HFF-Myc (cell line): ENCODE data around the gene IGSF5.

ENCODE experiments used
- DNase-seq: peaks from one replicate; pipeline ENCODE4 v3.0.0-alpha.2; 2011; ENCODE audit warnings: low read depth; ENCODE audit errors: extremely low read depth
- H3K4me3 ChIP-seq: replicated peaks from 2 replicates; pipeline ENCODE4 v1.5.1; 2011; ENCODE audit warnings: low read depth, mild to moderate bottlenecking, control low read depth, low read length
- TF ChIP-seq, protein P1 (sequence below): IDR thresholded peaks from 2 replicates; pipeline ENCODE4 v1.5.1; 2012; ENCODE audit warnings: mild to moderate bottlenecking, low read depth, low read length, control low read depth; ENCODE audit errors: missing control alignments

Gene IGSF5

DNA sequence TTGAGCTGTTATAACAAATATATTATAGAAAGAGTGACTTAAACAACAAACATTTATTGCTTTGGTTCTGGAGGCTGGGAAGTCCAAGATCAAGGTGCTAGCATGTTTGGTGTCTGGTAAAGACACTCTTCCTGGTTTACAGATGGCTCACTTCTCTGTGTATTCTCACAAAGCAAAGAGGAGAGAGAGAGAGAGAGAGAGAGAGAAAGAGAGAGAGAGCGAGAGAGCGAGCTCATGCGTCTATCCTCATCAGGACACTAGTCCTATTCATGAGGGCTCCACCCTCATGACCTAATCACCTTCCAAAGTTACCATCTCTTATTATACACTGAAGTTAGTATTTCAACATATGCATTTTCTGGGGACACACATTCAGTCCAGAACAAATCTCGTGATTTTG is 89.6 kb downstream of the IGSF5 start:
- TF ChIP-seq, protein P1, sequence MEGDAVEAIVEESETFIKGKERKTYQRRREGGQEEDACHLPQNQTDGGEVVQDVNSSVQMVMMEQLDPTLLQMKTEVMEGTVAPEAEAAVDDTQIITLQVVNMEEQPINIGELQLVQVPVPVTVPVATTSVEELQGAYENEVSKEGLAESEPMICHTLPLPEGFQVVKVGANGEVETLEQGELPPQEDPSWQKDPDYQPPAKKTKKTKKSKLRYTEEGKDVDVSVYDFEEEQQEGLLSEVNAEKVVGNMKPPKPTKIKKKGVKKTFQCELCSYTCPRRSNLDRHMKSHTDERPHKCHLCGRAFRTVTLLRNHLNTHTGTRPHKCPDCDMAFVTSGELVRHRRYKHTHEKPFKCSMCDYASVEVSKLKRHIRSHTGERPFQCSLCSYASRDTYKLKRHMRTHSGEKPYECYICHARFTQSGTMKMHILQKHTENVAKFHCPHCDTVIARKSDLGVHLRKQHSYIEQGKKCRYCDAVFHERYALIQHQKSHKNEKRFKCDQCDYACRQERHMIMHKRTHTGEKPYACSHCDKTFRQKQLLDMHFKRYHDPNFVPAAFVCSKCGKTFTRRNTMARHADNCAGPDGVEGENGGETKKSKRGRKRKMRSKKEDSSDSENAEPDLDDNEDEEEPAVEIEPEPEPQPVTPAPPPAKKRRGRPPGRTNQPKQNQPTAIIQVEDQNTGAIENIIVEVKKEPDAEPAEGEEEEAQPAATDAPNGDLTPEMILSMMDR = no peak
- no peak for DNase-seq
- H3K4me3 ChIP-seq = no peak overlapping the region

DNA sequence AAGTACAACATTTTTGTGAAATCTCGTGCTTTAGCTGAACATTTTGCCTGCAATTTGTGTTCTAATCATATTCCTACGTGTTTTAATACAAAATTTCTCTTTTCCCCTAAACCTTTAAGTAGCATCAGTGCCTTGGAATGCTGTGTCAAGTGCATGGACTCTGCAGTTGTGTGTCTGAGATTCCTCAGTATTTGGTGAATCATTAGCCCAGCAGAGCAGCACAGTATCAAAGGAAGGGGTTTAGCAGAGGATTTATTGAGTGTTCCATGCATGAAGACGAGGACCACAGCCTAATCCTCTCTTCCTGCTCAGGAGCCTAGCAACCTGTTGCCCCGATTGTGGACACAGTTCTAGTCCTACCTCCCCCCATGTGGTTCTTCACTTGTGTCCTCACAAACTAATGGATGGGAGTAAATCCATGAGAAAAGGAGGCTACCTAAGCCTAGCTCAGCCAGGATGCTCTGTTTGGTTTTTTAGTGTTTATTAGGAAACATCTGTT is 92.9 kb downstream of the IGSF5 start:
- no peak overlapping the region for H3K4me3 ChIP-seq
- DNase-seq = no peak
- TF ChIP-seq, protein P1 = no peak

DNA sequence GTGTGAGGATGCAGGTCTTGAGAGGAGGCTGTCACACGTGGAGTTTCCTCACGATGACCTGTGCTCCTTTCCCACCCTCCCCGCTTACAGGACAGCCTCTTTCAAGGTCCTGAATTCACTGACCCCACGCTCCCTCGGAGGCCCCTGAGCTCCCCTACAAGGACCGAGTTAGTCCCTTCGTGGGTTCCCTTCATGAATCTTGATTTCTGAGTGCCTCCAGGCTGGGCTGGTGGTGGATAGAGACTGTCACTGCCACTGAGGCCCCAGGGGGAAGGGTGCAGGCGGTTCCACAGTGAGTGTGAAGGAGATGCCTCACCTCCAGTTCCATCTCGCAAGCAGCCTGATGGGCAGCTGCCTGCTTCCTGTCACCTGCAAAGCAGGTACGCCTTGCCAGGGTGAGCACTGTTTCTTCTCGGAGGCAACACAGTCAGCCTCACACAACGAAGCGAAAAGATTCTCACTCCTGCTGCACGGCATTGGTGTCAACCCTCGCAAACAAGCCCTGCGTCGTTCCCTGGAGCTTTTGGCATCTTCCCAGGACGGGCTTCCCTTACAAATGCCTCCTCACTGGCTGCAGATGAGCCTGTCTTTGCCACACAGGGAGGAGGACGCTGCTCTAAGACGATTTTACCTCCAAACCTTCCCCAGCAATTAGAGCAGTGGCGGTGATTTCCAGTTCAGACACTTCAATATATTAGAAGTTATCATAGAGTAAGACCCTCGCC is 95.6 kb downstream of the IGSF5 start:
- TF ChIP-seq, protein P1 = no peak
- H3K4me3 ChIP-seq = no peak overlapping the region
- DNase-seq = no peak

DNA sequence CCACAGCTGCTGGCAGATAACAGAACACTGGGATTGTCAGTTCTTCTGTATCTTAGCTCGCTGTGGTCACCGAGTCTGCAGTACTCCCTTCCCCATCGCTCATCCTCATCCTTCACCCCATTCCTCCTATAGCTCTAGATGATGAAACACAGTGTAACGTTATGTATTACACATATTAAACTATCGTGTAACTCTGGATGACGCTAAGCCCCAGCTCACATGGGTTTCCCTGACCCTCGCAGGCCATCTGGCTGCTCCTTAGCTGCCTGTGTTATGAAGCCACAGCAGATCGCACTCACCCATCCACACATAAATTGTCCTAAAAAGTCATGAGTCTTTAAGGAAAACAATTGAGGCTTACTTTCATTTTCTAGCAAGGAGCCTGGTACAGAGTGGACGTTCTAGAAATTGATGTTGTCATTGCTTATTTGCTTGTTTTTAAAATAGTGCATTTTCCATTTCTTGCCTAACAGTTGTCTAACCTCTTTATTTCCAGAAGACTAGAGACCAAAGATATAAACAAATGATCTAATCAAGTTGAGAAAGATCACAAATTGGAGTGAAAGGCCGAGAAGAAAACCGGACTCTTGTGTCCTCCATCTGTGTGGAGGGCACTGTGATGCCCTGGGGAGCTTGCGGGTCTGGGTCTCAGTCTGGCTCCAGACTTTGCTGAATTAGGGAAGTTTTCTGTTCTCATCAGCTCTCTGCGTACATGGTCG is 97.9 kb downstream of the IGSF5 start:
- H3K4me3 ChIP-seq = no peak overlapping the region
- TF ChIP-seq, protein P1 = no peak
- DNase-seq = no peak

DNA sequence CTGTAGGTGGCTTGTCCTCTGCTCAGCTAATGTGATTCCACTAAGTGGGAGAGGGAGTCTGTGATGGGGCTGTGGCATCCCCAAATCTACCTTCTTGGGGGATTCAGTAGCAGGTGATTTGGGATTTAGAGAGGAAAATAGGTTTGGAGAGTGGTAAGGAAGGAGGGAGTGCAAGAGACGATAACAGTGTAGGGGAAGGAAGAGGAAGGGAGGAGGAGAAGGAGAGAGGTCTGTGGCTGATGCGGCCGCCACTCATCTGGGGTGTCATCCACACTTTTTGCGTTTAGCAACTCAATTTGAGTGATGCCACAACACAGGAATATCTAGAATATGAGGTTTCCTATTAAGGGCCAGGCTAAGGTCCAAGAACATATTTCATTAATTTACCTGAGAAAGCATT is 98.5 kb downstream of the IGSF5 start:
- no peak overlapping the region for H3K4me3 ChIP-seq
- TF ChIP-seq, protein P1 = no peak
- DNase-seq = no peak

DNA sequence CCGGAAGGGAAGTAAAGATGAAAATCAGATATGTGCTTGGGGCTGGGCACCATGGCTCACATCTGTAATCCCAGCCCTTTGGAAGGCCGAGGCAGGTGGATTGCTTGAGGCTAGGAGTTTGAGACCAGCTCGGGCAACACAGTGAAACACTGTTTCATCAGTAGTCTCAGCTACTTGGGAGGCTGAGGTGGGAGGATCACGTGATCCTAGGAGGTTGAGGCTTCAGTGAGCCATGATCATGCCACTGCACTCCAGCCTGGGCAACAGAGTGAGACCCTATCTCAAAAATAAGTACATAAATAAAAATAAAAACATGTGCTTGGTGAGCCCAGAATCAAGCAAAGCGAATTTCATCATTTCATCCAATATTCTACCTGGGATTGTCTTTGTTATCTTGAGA is 98.9 kb downstream of the IGSF5 start:
- no peak for DNase-seq
- TF ChIP-seq, protein P1 = no peak

More for the DNA sequence above, 98.9 kb downstream of the IGSF5 start:
- no peak overlapping the region for H3K4me3 ChIP-seq
